Calu3 (cell line): Measurements from ENCODE around the gene OR6J1. TPM values are rescaled to one million over a fixed set of nuclear protein-coding genes. Genes with fewer than 3 reads are reported as not detected.

Source experiments
- BruUV-seq: library from RNA; stranded (reverse); fragments of 400-500 nt; replicated peaks from 2 replicates; lab custom pipeline; 2021; lab: Mats Ljungman, UMichigan
- CTCF ChIA-PET: fragments of 300-600 bp; sonication (Branson Sonifier 250); formaldehyde crosslinking; loops from one replicate; lab custom pipeline; 2022; ENCODE audit warnings: antibody characterized with exemption; lab: Charles Lee
- DNase-seq: peaks from one replicate; pipeline ENCODE4 v3.0.0; 2022
- H3K27ac Mint-ChIP-seq: one replicate; pipeline ENCODE4 v1.8.0; 2022; ENCODE audit warnings: mixed read lengths; ENCODE audit not compliant: unreplicated experiment
- H3K27me3 Mint-ChIP-seq: one replicate; pipeline ENCODE4 v1.8.0; 2022; ENCODE audit warnings: mixed read lengths; ENCODE audit not compliant: unreplicated experiment
- H3K36me3 Mint-ChIP-seq: one replicate; pipeline ENCODE4 v1.8.0; 2022; ENCODE audit warnings: mild to moderate bottlenecking, moderate library complexity, mixed read lengths; ENCODE audit not compliant: insufficient read depth, unreplicated experiment
- H3K4me1 Mint-ChIP-seq: one replicate; pipeline ENCODE4 v1.8.0; 2022; ENCODE audit warnings: mild to moderate bottlenecking, low read depth, mixed read lengths; ENCODE audit not compliant: unreplicated experiment
- H3K4me3 Mint-ChIP-seq: one replicate; pipeline ENCODE4 v1.8.0; 2022; ENCODE audit warnings: mild to moderate bottlenecking, low read depth, moderate library complexity, mixed read lengths; ENCODE audit not compliant: unreplicated experiment
- H3K9me3 Mint-ChIP-seq: one replicate; pipeline ENCODE4 v1.8.0; 2022; ENCODE audit warnings: low read depth, mixed read lengths; ENCODE audit not compliant: unreplicated experiment
- CTCF ChIP-seq: fragments of 200-600 bp; IDR thresholded peaks from one replicate; pipeline ENCODE4 v1.8.0; 2022; ENCODE audit warnings: antibody characterized with exemption; ENCODE audit not compliant: unreplicated experiment
- intact Hi-C: fragments of 100-400 bp; cut with micrococcal nuclease; formaldehyde crosslinking; loops from one replicate; pipeline ENCODE4 v1.10.0; 2022; ENCODE audit not compliant: unreplicated experiment
- total RNA-seq: library from RNA; stranded (reverse); gene quantifications from 2 replicates; pipeline ENCODE4 v1.2.3, GENCODE V29; 2022

The OR6J1 gene
- total RNA-seq, 1 experiment from 2014 or later, result not detected

DNA sequence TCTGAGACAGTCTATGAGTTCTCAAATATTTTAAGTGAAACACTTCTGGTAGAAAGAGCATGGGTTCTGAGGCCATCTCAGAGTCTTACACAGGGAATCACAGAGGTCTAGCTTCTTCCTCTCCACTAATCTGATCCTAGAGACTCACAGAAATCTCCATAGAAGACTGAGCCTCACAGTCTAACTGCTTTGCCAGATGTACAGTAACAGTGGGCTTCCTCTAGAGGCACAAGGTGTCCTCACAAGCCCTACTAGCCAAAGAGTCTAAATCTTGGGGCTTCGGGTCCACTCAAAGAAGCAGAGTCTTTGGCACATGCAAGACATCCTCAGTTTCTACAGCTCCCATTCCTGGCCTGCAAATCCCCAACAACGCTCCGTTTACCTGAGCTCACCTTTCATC is 14.1 kb downstream of the OR6J1 start:
- no peak for DNase-seq
- BruUV-seq, result no TSS peak
- Mint-ChIP-seq H3K36me3 (peaks cover 4% of the 10 kb centered on the region), H3K27me3 (peaks cover 33% of the 10 kb centered on the region), H3K4me3 (no peak overlapping the region), H3K27ac (no peak overlapping the region), H3K4me1 (no peaks in the 10 kb centered on the region), H3K9me3 (peaks cover 7% of the 10 kb centered on the region)
- CTCF ChIA-PET, result interaction anchor here (0.5 kb wide), 1 partner anchor 75 kb away, joined by 7 read pairs; no protein-coding TSS in a partner anchor
- intact Hi-C loops, result no loop called here
- TF ChIP-seq CTCF, result no peak

DNA sequence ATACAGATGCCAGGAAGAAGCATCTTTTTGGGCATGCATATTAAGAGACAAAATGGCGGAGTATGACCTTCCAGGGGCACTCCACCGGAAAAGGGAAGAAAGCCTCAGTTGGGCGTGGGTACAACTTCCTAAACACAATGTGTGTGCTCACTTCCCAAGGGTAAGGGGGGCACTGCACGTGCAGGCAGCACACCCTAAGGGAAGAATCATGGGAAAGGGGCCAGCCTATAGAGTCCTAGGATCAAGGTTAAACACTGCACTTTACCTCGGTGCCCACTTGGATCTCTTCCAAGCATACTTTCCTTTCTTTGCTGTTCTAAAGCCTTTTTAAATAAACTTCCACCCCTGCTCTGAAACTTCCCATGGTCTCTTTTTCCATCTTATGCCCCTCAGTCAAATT is 14.8 kb downstream of the OR6J1 start:
- CTCF ChIA-PET, result interaction anchor here (0.5 kb wide), 1 partner anchor 75 kb away, joined by 7 read pairs; no protein-coding TSS in a partner anchor
- no peak for TF ChIP-seq CTCF
- Mint-ChIP-seq H3K4me1 (no peaks in the 10 kb centered on the region), H3K4me3 (no peak overlapping the region), H3K27ac (no peak overlapping the region), H3K9me3 (peaks cover 7% of the 10 kb centered on the region), H3K27me3 (peaks cover 26% of the 10 kb centered on the region), H3K36me3 (peaks cover 4% of the 10 kb centered on the region)
- no TSS peak for BruUV-seq
- intact Hi-C loops, result no loop called here
- DNase-seq, result no peak

DNA sequence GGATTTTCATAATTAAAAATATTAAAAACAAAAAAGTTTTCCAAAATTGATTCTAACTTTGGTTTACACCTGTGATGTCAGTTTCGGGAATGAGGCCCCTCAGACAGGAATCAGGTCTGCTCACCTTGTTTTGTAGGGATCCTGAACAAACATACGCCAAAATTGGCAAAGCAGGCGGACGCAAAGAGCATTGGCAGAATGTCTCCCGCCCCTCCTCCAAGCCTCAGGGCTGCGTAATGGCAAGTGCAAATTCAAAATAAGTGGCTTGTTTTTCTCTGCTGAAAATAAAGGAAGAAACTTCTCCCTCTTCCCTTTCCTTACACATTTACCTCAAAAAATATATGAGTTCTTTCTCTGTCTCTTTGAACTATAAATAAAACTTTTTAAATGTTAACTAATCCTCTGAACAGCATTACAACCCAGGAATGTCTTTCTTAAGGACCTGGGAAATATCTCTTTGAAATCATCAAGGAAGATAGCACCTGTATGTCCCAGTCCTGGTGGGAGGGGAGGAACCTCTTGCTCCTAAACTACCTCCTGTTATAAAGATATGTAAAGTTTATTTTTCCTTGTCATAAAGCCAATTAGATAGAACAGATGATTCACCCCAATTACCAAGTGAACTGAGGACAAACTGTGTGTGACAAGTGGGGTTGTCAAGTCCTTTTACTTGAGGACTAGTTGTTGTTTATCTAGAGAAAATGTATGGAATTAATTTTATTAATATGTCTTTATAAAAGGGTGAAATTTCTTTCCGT is 16.5 kb downstream of the OR6J1 start:
- BruUV-seq, result no TSS peak
- Mint-ChIP-seq H3K36me3 (peaks cover 4% of the 10 kb centered on the region), H3K27ac (no peak overlapping the region), H3K9me3 (peaks cover 7% of the 10 kb centered on the region), H3K4me3 (no peak overlapping the region), H3K4me1 (no peaks in the 10 kb centered on the region), H3K27me3 (peaks cover 9% of the 10 kb centered on the region)
- CTCF ChIA-PET, result no interaction called here
- intact Hi-C loops, result no loop called here
- no peak for TF ChIP-seq CTCF
- no peak for DNase-seq

GRCh38 chr14:22626590-22626989 is 17.6 kb downstream of the OR6J1 start:
- H3K27me3 Mint-ChIP-seq, result no peaks in the 10 kb centered on the region
- no peak for DNase-seq
- H3K9me3 Mint-ChIP-seq, result peaks cover 4% of the 10 kb centered on the region
- intact Hi-C loops, result no loop called here
- peaks cover 4% of the 10 kb centered on the region for H3K36me3 Mint-ChIP-seq
- H3K4me3 Mint-ChIP-seq, result no peak overlapping the region
- CTCF ChIA-PET, result no interaction called here
- no peak for TF ChIP-seq CTCF
- no peaks in the 10 kb centered on the region for H3K4me1 Mint-ChIP-seq
- no TSS peak for BruUV-seq
- H3K27ac Mint-ChIP-seq, result no peak overlapping the region
